Measurements from ENCODE around the gene TUT4. TPM values are rescaled to one million over a fixed set of nuclear protein-coding genes. Genes with fewer than 3 reads are reported as not detected.

TUT4 gene
- total RNA-seq, 4 donors from 2014 or later = 22.1 to 212 (median 50.0) TPM

DNA sequence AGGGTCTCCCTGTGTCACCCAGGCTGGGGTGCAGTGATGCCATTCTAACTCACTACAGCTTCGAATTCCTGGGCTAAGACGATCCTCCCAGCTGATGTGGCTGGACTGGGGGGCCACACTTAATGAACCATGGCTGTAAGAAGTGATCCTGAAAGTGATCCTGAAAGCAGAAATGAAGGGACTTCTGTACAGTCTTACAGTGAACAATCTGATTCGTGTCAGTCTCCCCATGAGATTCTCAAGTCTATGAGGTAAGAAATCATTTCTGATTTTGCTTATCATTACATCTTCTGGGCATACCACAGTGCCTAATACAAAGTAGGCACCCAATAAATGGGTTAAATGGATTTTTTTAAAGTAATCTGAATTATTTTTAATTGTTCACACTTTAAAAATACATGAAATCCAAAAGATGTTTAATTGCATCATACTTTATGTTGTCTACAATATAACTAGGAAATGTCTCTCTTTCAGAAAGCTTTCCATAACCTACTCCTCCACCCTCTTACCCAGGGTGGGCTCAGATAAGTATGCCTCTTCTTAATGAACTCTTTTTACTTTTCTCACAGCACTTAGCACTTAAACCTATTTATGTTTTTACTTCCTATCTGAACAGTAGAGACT is 21.5 kb downstream of the TUT4 start:
- Histone ChIP-seq H3K27me3 (no peaks in the 10 kb centered on the region), H3K4me3 (no peak overlapping the region), H3K36me3 (peaks cover 0 to 5% (median 0%) of the 10 kb centered on the region in 3 donors), H3K4me1 (peaks cover 0 to 4% (median 0%) of the 10 kb centered on the region in 4 donors), H3K27ac (no peak overlapping the region), H3K9me3 (no peaks in the 10 kb centered on the region)
- DNase-seq = no peak
- TF ChIP-seq, protein P1, sequence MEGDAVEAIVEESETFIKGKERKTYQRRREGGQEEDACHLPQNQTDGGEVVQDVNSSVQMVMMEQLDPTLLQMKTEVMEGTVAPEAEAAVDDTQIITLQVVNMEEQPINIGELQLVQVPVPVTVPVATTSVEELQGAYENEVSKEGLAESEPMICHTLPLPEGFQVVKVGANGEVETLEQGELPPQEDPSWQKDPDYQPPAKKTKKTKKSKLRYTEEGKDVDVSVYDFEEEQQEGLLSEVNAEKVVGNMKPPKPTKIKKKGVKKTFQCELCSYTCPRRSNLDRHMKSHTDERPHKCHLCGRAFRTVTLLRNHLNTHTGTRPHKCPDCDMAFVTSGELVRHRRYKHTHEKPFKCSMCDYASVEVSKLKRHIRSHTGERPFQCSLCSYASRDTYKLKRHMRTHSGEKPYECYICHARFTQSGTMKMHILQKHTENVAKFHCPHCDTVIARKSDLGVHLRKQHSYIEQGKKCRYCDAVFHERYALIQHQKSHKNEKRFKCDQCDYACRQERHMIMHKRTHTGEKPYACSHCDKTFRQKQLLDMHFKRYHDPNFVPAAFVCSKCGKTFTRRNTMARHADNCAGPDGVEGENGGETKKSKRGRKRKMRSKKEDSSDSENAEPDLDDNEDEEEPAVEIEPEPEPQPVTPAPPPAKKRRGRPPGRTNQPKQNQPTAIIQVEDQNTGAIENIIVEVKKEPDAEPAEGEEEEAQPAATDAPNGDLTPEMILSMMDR (IDR thresholded peaks at IDR 0.05) = no peak
- no peak for TF ChIP-seq POLR2A (IDR thresholded peaks at IDR 0.05)

DNA sequence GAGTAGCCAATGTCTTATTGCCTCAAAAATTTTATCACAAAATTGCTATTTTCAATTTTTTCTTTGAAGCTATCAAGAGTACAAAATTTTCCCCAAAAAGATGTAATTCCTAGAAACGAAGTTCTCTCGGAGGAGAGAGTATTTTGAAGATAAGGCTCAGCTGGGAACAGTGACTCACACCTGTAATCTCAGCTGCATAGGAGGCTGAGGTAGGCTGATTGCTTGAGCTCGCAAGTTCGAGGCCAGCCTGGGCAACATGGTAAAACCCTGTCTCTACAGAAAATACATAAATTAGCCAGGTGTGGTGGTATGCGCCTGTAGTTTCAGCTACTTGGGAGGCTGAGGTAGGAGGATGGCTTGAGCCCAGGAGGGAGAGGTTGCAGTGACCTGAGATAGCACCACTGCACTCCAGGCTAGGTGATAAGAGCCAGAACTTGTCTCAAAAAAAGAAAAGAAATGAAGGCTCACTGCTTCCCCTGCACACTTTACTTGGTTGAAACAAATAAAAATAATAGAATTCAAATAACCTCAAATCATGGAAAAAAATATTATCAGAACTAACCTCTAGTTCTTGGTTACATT is 22.2 kb downstream of the TUT4 start:
- TF ChIP-seq, protein P1 (IDR thresholded peaks at IDR 0.05) = no peak
- no peak for TF ChIP-seq POLR2A (IDR thresholded peaks at IDR 0.05)
- Histone ChIP-seq H3K27me3 (no peaks in the 10 kb centered on the region), H3K36me3 (peaks cover 0 to 8% (median 0%) of the 10 kb centered on the region in 3 donors), H3K9me3 (no peaks in the 10 kb centered on the region), H3K4me1 (peaks cover 0 to 4% (median 0%) of the 10 kb centered on the region in 4 donors), H3K27ac (no peak overlapping the region), H3K4me3 (no peak overlapping the region)
- DNase-seq = no peak

DNA sequence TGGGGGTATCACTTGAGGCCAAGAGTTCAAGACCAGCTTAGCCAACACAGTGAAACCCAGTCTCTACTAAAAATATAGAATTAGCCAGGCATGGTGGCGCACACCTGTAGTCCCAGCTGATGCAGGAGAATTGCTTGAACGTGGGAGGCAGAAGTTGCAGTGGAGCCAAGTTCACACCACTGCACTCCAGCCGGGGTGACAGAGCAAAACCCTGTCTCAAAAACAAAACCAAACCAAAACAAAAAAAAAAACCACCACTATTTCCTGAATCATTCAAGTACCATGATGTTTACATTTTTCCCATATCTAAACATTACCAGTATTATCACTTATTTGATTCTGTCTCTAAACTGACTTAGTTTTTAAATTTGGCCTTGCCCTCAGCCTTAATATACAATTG is 29.5 kb downstream of the TUT4 start:
- H3K4me3 ChIP-seq = no peak overlapping the region
- peaks cover 0 to 5% (median 0%) of the 10 kb centered on the region in 4 donors for H3K4me1 ChIP-seq
- TF ChIP-seq, protein P1 (IDR thresholded peaks at IDR 0.05) = no peak
- no peak for TF ChIP-seq POLR2A (IDR thresholded peaks at IDR 0.05)
- peaks cover 0 to 17% (median 0%) of the 10 kb centered on the region in 3 donors for H3K36me3 ChIP-seq
- no peak for DNase-seq
- no peaks in the 10 kb centered on the region for H3K9me3 ChIP-seq
- H3K27me3 ChIP-seq = no peaks in the 10 kb centered on the region
- H3K27ac ChIP-seq = no peak overlapping the region

DNA sequence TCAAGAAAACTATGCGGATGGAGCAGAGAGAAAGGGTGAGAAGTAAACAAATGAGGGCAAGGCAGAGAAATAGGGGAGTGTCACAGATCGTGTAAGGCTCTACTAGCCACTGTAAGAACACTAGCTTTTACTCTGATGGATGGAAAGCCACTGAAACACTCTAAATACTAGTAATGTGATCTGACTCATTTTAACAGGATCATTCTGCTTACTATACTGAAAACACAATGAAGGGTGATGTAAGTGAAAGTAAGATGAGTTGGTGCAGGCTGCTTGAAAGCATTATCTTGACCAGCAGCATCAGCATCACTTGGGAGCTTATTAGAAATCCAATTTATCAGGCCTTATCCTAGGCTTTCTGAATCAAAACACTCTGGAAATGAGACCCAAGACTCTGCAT is 32.7 kb downstream of the TUT4 start:
- H3K36me3 ChIP-seq = peaks cover 0 to 9% (median 0%) of the 10 kb centered on the region in 3 donors
- no peak for DNase-seq
- peaks cover 0 to 5% (median 0%) of the 10 kb centered on the region in 4 donors for H3K4me1 ChIP-seq
- no peak overlapping the region for H3K4me3 ChIP-seq
- no peaks in the 10 kb centered on the region for H3K9me3 ChIP-seq
- no peaks in the 10 kb centered on the region for H3K27me3 ChIP-seq
- H3K27ac ChIP-seq = no peak overlapping the region
- no peak for TF ChIP-seq POLR2A (IDR thresholded peaks at IDR 0.05)
- TF ChIP-seq, protein P1 (IDR thresholded peaks at IDR 0.05) = no peak

DNA sequence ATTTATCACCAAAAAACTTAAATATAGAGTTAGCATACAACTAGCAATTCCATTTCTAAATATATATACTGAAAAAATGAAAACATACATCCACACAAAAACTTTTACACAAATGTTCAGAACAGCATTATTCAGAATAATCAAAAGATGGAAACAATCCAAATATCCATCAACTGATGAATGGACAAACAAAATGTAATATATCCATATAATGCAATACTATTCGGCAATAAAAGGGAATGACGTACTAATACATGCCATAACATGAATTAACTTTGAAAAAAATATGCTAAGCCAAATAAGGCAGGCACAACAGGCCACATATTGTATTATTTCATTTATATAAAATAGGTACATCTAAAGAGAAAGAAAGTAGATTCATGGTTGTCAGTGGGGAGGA is 33.9 kb downstream of the TUT4 start:
- H3K36me3 ChIP-seq = peaks cover 0 to 16% (median 0%) of the 10 kb centered on the region in 3 donors
- DNase-seq = no peak
- no peak overlapping the region for H3K4me3 ChIP-seq
- H3K27ac ChIP-seq = no peak overlapping the region
- H3K4me1 ChIP-seq = peaks cover 0 to 5% (median 0%) of the 10 kb centered on the region in 4 donors
- H3K9me3 ChIP-seq = no peaks in the 10 kb centered on the region
- TF ChIP-seq POLR2A (IDR thresholded peaks at IDR 0.05) = no peak
- TF ChIP-seq, protein P1 (IDR thresholded peaks at IDR 0.05) = no peak
- no peaks in the 10 kb centered on the region for H3K27me3 ChIP-seq

Data from Peyer's patch (tissue), 4 donors.